K562 (cell line): ENCODE measurements around the gene SULT1C4.

Source experiments
- EZH2 ChIP-seq: IDR thresholded peaks from 2 replicates; pipeline ENCODE4 v1.6.1; 2012; ENCODE audit warnings: low read depth, mild to moderate bottlenecking, inconsistent platforms, low read length, borderline replicate concordance
- GABPA ChIP-seq: fragments of 200-800 bp; sonication (Bioruptor generic); conservative IDR thresholded peaks from 2 replicates; pipeline ENCODE4 v1.6.1; 2016; ENCODE audit warnings: low read depth, missing genetic modification characterization, missing compliant biosample characterization
- GABPB2 ChIP-seq: fragments of 250-450 bp; sonication (Bioruptor Pico); conservative IDR thresholded peaks from 2 replicates; pipeline ENCODE4 v1.5.1; 2021; ENCODE audit warnings: mild to moderate bottlenecking
- NUFIP1 ChIP-seq: fragments of 450-650 bp; IDR thresholded peaks from 2 replicates; pipeline ENCODE4 v1.6.1; 2018; ENCODE audit not compliant: partially characterized antibody
- SETDB1 ChIP-seq: IDR thresholded peaks from one replicate; pipeline ENCODE4 v1.6.1; 2012; ENCODE audit warnings: low read length, control low read depth, inconsistent platforms
- STAT5A ChIP-seq: IDR thresholded peaks from 2 replicates; pipeline ENCODE4 v1.6.1; 2012; ENCODE audit warnings: low read length, inconsistent platforms, borderline replicate concordance
- TCF3 ChIP-seq: sonication (generic); formaldehyde crosslinking; IDR thresholded peaks from 2 replicates; pipeline ENCODE4 v1.4.0; 2020; ENCODE audit warnings: mild to moderate bottlenecking, missing genetic modification reagents
- YY1 ChIP-seq, 3 experiments: IDR thresholded peaks; 2 replicates each; pipeline ENCODE4 v1.6.1; 2011; ENCODE audit warnings: low read length in 2 of 3, mild to moderate bottlenecking in 2 of 3, moderate library complexity in 2 of 3, borderline replicate concordance in 1 of 3, control low read depth in 1 of 3, low read depth in 1 of 3; ENCODE audit not compliant: insufficient read depth in 3 of 3, insufficient replicate concordance in 2 of 3, control insufficient read depth in 1 of 3, insufficient read length in 1 of 3; ENCODE audit errors: extremely low read depth in 1 of 3
- ZNF76 ChIP-seq: fragments of 250-450 bp; sonication (Bioruptor Pico); IDR thresholded peaks from 2 replicates; pipeline ENCODE4 v1.4.0; 2020; ENCODE audit warnings: mild to moderate bottlenecking, moderate library complexity, borderline replicate concordance
- TF ChIP-seq, protein P1 (sequence below): fragments of 250-450 bp; sonication (Bioruptor Pico); IDR thresholded peaks from 2 replicates; pipeline ENCODE4 v1.4.0; 2020

DNA sequence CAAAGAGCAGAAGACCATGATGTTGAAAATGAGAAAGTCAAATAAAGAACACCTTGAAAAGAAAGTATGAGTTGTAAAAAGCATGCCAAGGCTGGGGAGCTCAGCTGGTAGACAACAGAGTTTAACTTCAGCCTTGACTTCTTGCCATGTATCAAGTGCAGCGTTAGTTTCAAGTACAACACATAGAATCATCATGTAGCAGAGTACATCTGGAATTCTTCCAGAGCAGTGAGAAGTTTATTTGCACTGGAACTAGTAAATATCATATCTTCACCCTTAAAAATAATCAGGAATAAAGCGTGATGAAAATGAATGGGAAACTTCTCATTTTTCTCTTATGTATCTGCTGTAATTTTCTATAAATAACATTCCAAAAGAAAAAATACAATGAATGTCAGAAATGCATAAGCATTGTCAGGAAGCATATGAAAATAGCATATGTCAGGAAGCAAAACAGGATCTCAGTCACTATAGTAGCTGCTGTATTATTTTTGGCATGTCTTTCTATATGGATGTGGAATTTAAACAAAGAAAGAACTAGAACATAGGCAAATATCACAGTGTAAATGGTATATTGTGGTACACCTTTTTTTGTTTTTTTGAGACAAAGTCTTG, 10.1 kb upstream of the SULT1C4 start:
- no peak for TF ChIP-seq GABPB2 (CRISPR knock-in tag)
- TF ChIP-seq STAT5A, result no peak
- no peak for TF ChIP-seq ZNF76 (CRISPR knock-in tag)
- no peak for TF ChIP-seq EZH2
- no peak for TF ChIP-seq SETDB1
- TF ChIP-seq, protein P1, sequence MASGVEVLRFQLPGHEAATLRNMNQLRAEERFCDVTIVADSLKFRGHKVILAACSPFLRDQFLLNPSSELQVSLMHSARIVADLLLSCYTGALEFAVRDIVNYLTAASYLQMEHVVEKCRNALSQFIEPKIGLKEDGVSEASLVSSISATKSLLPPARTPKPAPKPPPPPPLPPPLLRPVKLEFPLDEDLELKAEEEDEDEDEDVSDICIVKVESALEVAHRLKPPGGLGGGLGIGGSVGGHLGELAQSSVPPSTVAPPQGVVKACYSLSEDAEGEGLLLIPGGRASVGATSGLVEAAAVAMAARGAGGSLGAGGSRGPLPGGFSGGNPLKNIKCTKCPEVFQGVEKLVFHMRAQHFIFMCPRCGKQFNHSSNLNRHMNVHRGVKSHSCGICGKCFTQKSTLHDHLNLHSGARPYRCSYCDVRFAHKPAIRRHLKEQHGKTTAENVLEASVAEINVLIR (CRISPR knock-in tag), result no peak
- TF ChIP-seq NUFIP1, result no peak
- no peak for TF ChIP-seq GABPA (tag)
- no peak for TF ChIP-seq YY1 (IDR thresholded peaks at IDR 0.05; ENCODE audit: borderline replicate concordance in 1 of 3, control insufficient read depth in 1 of 3, extremely low read depth in 1 of 3, insufficient read depth in 3 of 3, insufficient read length in 1 of 3, insufficient replicate concordance in 2 of 3, low read depth in 1 of 3, low read length in 2 of 3)
- no peak for TF ChIP-seq TCF3 (CRISPR knock-in tag)
